ENCODE measurements around the gene AKAP13.

DNA sequence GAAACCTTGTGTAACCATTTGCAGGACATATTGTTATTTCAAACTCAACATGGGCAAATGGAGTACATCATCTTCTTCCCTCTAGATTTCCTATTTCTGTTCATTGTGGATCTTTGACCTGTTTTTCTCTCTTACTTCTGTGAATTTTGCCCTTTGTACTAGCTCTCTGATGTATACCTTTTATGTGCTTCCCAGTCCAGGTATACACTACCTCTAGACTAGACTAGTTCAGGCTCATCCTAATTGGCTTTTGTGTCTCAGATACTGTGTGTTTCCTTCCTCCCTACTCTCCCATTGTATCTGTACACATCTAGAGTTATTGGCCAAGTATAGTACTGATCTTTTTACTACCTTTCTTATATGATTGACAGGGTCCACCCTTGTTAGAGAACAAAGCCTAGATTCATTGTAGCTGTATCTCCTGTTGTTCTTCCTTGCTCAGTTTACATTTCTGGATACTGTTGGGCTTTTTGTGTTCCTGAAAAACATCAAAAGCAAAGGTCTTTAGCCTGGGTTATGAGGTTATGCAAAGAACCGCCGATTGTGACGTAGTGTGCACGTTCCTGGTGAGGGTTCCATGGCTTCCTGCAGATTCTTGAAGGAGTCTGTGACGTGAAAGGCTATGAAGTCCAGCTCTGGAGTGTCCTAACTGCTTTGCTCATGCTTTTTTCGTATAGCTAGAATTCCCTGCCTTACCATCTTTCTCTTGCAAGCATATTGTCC lies 247.0 kb downstream of the AKAP13 start:
- TF ChIP-seq, protein P1, sequence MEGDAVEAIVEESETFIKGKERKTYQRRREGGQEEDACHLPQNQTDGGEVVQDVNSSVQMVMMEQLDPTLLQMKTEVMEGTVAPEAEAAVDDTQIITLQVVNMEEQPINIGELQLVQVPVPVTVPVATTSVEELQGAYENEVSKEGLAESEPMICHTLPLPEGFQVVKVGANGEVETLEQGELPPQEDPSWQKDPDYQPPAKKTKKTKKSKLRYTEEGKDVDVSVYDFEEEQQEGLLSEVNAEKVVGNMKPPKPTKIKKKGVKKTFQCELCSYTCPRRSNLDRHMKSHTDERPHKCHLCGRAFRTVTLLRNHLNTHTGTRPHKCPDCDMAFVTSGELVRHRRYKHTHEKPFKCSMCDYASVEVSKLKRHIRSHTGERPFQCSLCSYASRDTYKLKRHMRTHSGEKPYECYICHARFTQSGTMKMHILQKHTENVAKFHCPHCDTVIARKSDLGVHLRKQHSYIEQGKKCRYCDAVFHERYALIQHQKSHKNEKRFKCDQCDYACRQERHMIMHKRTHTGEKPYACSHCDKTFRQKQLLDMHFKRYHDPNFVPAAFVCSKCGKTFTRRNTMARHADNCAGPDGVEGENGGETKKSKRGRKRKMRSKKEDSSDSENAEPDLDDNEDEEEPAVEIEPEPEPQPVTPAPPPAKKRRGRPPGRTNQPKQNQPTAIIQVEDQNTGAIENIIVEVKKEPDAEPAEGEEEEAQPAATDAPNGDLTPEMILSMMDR (IDR thresholded peaks at IDR 0.05) = no peak
- TF ChIP-seq POLR2A (IDR thresholded peaks at IDR 0.05) = no peak

Data from testis (tissue), 2 donors.